Measurements from ENCODE around the gene NRG2.

The NRG2 gene

GRCh38 chr5:139912804-139913203 is 130.3 kb downstream of the NRG2 start:
- H3K4me3 ChIP-seq (ENCODE audit: control insufficient read depth, low read depth, low read length): no peak overlapping the region
- no peak for DNase-seq (ENCODE audit: low read depth)
- no peak for TF ChIP-seq CTCF (conservative IDR thresholded peaks at IDR 0.05; ENCODE audit: control insufficient read depth, insufficient read depth, low read depth, low read length)

- no peak for TF ChIP-seq CTCF (conservative IDR thresholded peaks at IDR 0.05; ENCODE audit: control insufficient read depth, insufficient read depth, low read depth, low read length)
- no peak overlapping the region for H3K4me3 ChIP-seq (ENCODE audit: control insufficient read depth, low read depth, low read length)
- no peak for DNase-seq (ENCODE audit: low read depth)
These were observed 130.9 kb downstream of the NRG2 start for GRCh38 chr5:139912158-139912557.

GRCh38 chr5:139911425-139912120 is 131.5 kb downstream of the NRG2 start:
- no peak overlapping the region for H3K4me3 ChIP-seq (ENCODE audit: control insufficient read depth, low read depth, low read length)
- DNase-seq (ENCODE audit: low read depth): no peak
- TF ChIP-seq CTCF (conservative IDR thresholded peaks at IDR 0.05; ENCODE audit: control insufficient read depth, insufficient read depth, low read depth, low read length): no peak

GRCh38 chr5:139910901-139911300 is 132.2 kb downstream of the NRG2 start:
- no peak overlapping the region for H3K4me3 ChIP-seq (ENCODE audit: control insufficient read depth, low read depth, low read length)
- TF ChIP-seq CTCF (conservative IDR thresholded peaks at IDR 0.05; ENCODE audit: control insufficient read depth, insufficient read depth, low read depth, low read length): no peak
- no peak for DNase-seq (ENCODE audit: low read depth)

GRCh38 chr5:139910036-139910435 is 133.1 kb downstream of the NRG2 start:
- TF ChIP-seq CTCF (conservative IDR thresholded peaks at IDR 0.05; ENCODE audit: control insufficient read depth, insufficient read depth, low read depth, low read length): no peak
- no peak for DNase-seq (ENCODE audit: low read depth)
- no peak overlapping the region for H3K4me3 ChIP-seq (ENCODE audit: control insufficient read depth, low read depth, low read length)

GRCh38 chr5:139908749-139909148 is 134.3 kb downstream of the NRG2 start:
- no peak overlapping the region for H3K4me3 ChIP-seq (ENCODE audit: control insufficient read depth, low read depth, low read length)
- no peak for TF ChIP-seq CTCF (conservative IDR thresholded peaks at IDR 0.05; ENCODE audit: control insufficient read depth, insufficient read depth, low read depth, low read length)
- peak; percentile 65 for DNase-seq (ENCODE audit: low read depth)

- TF ChIP-seq CTCF (conservative IDR thresholded peaks at IDR 0.05; ENCODE audit: control insufficient read depth, insufficient read depth, low read depth, low read length): no peak
- DNase-seq (ENCODE audit: low read depth): no peak
- H3K4me3 ChIP-seq (ENCODE audit: control insufficient read depth, low read depth, low read length): no peak overlapping the region
These were observed 136.4 kb downstream of the NRG2 start for GRCh38 chr5:139906661-139907060.

Measured in fibroblast of mammary gland (primary cell).